HG02571 (cell line): ENCODE data around the gene EZR.

Source experiments
- ATAC-seq: cut with Tn5 transposase; IDR thresholded peaks from one replicate; pipeline ENCODE4 v1.9.1; 2021; ENCODE audit warnings: mild to moderate bottlenecking, moderate library complexity; ENCODE audit not compliant: unreplicated experiment

Gene EZR

GRCh38 chr6:158780246-158780884 lies 38.8 kb downstream of the EZR start:
- no peak for ATAC-seq

GRCh38 chr6:158778005-158778527 lies 41.1 kb downstream of the EZR start:
- ATAC-seq, result no peak

- no peak for ATAC-seq
These were observed 41.7 kb downstream of the EZR start for GRCh38 chr6:158777510-158777909.

GRCh38 chr6:158776737-158777136 lies 42.4 kb downstream of the EZR start:
- ATAC-seq, result no peak

GRCh38 chr6:158775832-158776231 lies 43.3 kb downstream of the EZR start:
- no peak for ATAC-seq

GRCh38 chr6:158774717-158775449 lies 44.3 kb downstream of the EZR start:
- no peak for ATAC-seq

- no peak for ATAC-seq
These were observed 45.4 kb downstream of the EZR start for GRCh38 chr6:158773581-158774449.

GRCh38 chr6:158772851-158773371 lies 46.3 kb downstream of the EZR start:
- ATAC-seq, result no peak

GRCh38 chr6:158772172-158772571 lies 47.0 kb downstream of the EZR start:
- ATAC-seq, result no peak

GRCh38 chr6:158771399-158772152 lies 47.6 kb downstream of the EZR start:
- no peak for ATAC-seq

GRCh38 chr6:158770533-158771330 lies 48.4 kb downstream of the EZR start:
- ATAC-seq, result no peak

GRCh38 chr6:158769771-158770432 lies 49.3 kb downstream of the EZR start:
- ATAC-seq, result no peak

- no peak for ATAC-seq
These were observed 49.9 kb downstream of the EZR start for GRCh38 chr6:158769234-158769770.

GRCh38 chr6:158768436-158768835 lies 50.7 kb downstream of the EZR start:
- ATAC-seq, result no peak

GRCh38 chr6:158767709-158768108 lies 51.5 kb downstream of the EZR start:
- ATAC-seq, result no peak

GRCh38 chr6:158766621-158767455 lies 52.3 kb downstream of the EZR start:
- ATAC-seq, result no peak

- ATAC-seq, result no peak
These were observed 53.6 kb downstream of the EZR start for GRCh38 chr6:158765499-158766068.

GRCh38 chr6:158764926-158765325 lies 54.2 kb downstream of the EZR start:
- no peak for ATAC-seq
